ENCODE data around the gene MOV10L1. TPM values are rescaled to one million over a fixed set of nuclear protein-coding genes. Genes with fewer than 3 reads are reported as not detected.

The MOV10L1 gene
- total and polyA plus RNA-seq, 9 of the 15 experiments (the other 6 are each of a cell fraction or from before 2014, with no cell fraction given): 0.06 to 0.43 (median 0.15) TPM

GRCh38 chr22:50047346-50047745 lies 42.5 kb upstream of the MOV10L1 start (continued):
- TF ChIP-seq ATF3 (IDR thresholded peaks at IDR 0.05) (no peak), ATF3 (CRISPR knock-in tag; conservative IDR thresholded peaks at IDR 0.05) (no peak), MTA3 (IDR thresholded peaks at IDR 0.05; ENCODE audit: borderline replicate concordance) (no peak)

GRCh38 chr22:50048061-50048765 lies 41.6 kb upstream of the MOV10L1 start:
- CTCF ChIA-PET (ENCODE audit: low intra/inter-chr PET ratio): no interaction called here
- WGBS (ENCODE audit: insufficient coverage, low coverage, missing lambda C conversion rate): 0% methylated on average over 7 of the region's 12 CpGs
- TF ChIP-seq ZNF197 (CRISPR knock-in tag; IDR thresholded peaks at IDR 0.05; ENCODE audit: low read depth) (no peak), E2F4 (CRISPR knock-in tag; IDR thresholded peaks at IDR 0.05; ENCODE audit: low read depth) (no peak), PML (IDR thresholded peaks at IDR 0.05; ENCODE audit: low read length) (no peak), ATF3 (IDR thresholded peaks at IDR 0.05) (no peak), ATF3 (CRISPR knock-in tag; conservative IDR thresholded peaks at IDR 0.05) (no peak), MED1 (CRISPR knock-in tag; IDR thresholded peaks at IDR 0.05; ENCODE audit: borderline replicate concordance) (no peak), USF1 (CRISPR knock-in tag; IDR thresholded peaks at IDR 0.05) (no peak), ZNF586 (CRISPR knock-in tag; conservative IDR thresholded peaks at IDR 0.05) (no peak), CEBPB (tag; IDR thresholded peaks at IDR 0.05) (no peak), ZBTB5 (IDR thresholded peaks at IDR 0.05) (no peak), SMARCA5 (IDR thresholded peaks at IDR 0.05) (no peak), SMARCE1 (IDR thresholded peaks at IDR 0.05) (no peak), CBX8 (IDR thresholded peaks at IDR 0.05; ENCODE audit: borderline replicate concordance, extremely low read depth, low read depth, low read length, poor library complexity, severe bottlenecking) (no peak), MCM2 (IDR thresholded peaks at IDR 0.05; ENCODE audit: low read depth) (no peak)

More at GRCh38 chr22:50048061-50048765, 41.6 kb upstream of the MOV10L1 start:
- H3K27me3 ChIP-seq (ENCODE audit: control insufficient read depth in 2 of 2, insufficient read depth in 2 of 2, low read length in 2 of 2): peaks cover 4 to 54% of the 10 kb centered on the region in 2 experiments; a peak in 3 of 5 replicates
- no peak overlapping the region for H3K4me2 ChIP-seq (ENCODE audit: insufficient read depth, low read length)
- no peaks in the 10 kb centered on the region for H3K9me1 ChIP-seq (ENCODE audit: control insufficient read depth, insufficient read depth, low read length)
- no peaks in the 10 kb centered on the region for H3K36me3 ChIP-seq (ENCODE audit: control insufficient read depth, insufficient read depth, low read length)
- H3K9me3 ChIP-seq (replicated peaks; ENCODE audit: control insufficient read depth, insufficient read depth, low read depth, low read length): no peaks in the 10 kb centered on the region
- H3K27ac ChIP-seq (ENCODE audit: extremely low read depth, low read depth, low read length): no peak overlapping the region
- no peak for ATAC-seq
- no peak overlapping the region for H3K9ac ChIP-seq (ENCODE audit: insufficient read depth in 1 of 2, low read depth in 2 of 2, low read length in 2 of 2)
- in situ Hi-C loops (cut with MboI): no loop called here
- no peaks in the 10 kb centered on the region for H3K79me2 ChIP-seq (ENCODE audit: control insufficient read depth, insufficient read depth, low read length)
- peaks cover 0 to 38% of the 10 kb centered on the region in 2 experiments; a peak in 2 of 5 replicates for H3K4me1 ChIP-seq (replicated peaks in 1 of 2; ENCODE audit: control insufficient read depth in 2 of 2, insufficient read depth in 2 of 2, low read length in 2 of 2)
- FAIRE-seq: no peak
- H4K20me1 ChIP-seq (replicated peaks; ENCODE audit: control insufficient read depth, insufficient read depth, low read length): no peaks in the 10 kb centered on the region
- no peak overlapping the region for H3K4me3 ChIP-seq
- intact Hi-C loops (cut with micrococcal nuclease): no loop called here
- no peak for DNase-seq (ENCODE audit: extremely low read depth in 1 of 4, low spot score in 3 of 4)
- POLR2A ChIA-PET: interaction anchor here (0.6 to 0.7 kb wide), 2 partner anchors 52 to 226 kb away, joined by 3 to 4 read pairs; no protein-coding TSS in a partner anchor
- H2AFZ ChIP-seq (ENCODE audit: low read depth, low read length): no peak overlapping the region
- BruUV-seq (replicated peaks): no TSS peak

All from K562 (cell line).